Measurements from ENCODE around the gene DRGX.

Gene DRGX

GRCh38 chr10:49382226-49382625 lies 13.7 kb downstream of the DRGX start:
- DNase-seq (ENCODE audit: low read depth in 2 of 2): no peak

- DNase-seq (ENCODE audit: low read depth in 2 of 2): no peak
Measured at GRCh38 chr10:49381111-49381900, 14.6 kb downstream of the DRGX start.

GRCh38 chr10:49379596-49380410 lies 16.1 kb downstream of the DRGX start:
- no peak for DNase-seq (ENCODE audit: low read depth in 2 of 2)

- DNase-seq (ENCODE audit: low read depth in 2 of 2): no peak
Measured at GRCh38 chr10:49377256-49377655, 18.6 kb downstream of the DRGX start.

DNA sequence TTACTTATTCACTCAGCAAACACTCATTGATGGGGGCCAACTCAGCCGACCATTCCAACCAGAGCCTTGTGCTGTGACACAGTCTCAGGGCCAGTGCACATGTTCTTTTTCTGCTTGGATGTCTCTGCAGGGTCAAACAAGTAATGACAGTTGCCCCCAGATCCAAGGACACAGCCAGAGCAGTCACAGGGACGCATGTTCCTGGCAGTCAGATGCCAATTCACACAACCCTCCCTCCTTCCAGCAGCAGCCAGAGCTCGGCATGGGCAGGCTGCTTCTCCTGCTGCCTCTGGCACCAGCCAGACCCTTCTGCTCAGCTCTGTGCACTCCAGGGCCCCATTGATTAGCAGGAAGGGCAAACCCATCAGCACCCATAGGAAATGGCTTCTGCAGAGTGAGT lies 20.3 kb downstream of the DRGX start:
- no peak for DNase-seq (ENCODE audit: low read depth in 2 of 2)

- DNase-seq (ENCODE audit: low read depth in 2 of 2): no peak
Measured at GRCh38 chr10:49374740-49375139, 21.1 kb downstream of the DRGX start.

DNA sequence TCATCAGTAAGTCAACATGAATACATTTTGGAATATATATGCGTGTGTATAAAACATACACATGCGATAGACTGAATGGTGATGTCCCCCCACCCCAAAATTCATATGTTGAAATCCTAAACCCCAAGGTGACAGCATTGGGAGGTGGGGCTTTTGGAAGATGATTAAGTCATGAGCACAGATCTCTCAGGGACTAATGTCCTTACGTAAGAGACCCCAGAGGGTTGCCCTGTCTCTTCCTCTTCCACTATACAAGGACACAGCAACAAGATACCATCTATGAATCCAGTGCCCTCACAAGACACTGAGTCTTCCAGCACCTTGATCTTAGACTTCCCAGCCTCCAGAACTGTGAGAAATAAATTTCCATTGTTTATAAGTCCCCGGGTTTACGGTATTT lies 22.5 kb downstream of the DRGX start:
- DNase-seq (ENCODE audit: low read depth in 2 of 2): no peak

GRCh38 chr10:49371967-49372366 lies 23.9 kb downstream of the DRGX start:
- DNase-seq (ENCODE audit: low read depth in 2 of 2): no peak

DNA sequence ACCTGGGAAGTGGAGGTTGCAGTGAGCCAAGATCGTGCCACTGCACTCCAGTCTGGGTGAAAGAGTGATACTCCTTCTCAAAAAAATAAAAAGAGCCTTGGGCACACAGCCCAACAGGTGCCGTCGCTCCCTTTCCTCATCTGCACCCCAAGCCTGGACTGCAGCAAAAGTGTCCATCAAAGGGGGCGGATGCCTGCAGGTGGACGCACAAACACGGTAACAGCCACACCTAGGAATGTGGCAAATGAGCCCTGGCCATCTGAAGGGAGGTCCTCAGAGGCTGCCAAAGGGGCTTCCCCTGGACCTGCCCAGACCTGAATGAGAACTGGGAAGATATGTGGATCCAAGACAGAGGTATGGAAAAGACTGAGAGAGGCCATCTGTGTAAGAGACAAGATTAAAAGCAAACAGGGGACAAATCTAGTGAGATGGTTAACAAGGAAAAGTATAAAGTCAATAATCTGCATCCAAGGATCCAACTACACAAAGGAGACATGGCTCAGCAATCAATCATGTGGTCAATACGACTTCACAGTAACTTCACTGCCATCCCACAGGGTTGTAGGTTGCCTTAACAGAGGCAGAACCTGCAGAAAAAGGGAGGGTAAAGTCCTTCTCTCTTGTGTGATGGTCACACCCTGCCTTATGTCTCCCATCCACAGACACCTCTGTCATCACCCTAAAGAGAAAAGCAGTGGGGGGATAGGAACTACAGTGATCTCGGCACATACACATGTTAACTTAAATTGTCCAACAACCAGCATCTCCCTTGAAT lies 25.4 kb downstream of the DRGX start:
- no peak for DNase-seq (ENCODE audit: low read depth in 2 of 2)

DNA sequence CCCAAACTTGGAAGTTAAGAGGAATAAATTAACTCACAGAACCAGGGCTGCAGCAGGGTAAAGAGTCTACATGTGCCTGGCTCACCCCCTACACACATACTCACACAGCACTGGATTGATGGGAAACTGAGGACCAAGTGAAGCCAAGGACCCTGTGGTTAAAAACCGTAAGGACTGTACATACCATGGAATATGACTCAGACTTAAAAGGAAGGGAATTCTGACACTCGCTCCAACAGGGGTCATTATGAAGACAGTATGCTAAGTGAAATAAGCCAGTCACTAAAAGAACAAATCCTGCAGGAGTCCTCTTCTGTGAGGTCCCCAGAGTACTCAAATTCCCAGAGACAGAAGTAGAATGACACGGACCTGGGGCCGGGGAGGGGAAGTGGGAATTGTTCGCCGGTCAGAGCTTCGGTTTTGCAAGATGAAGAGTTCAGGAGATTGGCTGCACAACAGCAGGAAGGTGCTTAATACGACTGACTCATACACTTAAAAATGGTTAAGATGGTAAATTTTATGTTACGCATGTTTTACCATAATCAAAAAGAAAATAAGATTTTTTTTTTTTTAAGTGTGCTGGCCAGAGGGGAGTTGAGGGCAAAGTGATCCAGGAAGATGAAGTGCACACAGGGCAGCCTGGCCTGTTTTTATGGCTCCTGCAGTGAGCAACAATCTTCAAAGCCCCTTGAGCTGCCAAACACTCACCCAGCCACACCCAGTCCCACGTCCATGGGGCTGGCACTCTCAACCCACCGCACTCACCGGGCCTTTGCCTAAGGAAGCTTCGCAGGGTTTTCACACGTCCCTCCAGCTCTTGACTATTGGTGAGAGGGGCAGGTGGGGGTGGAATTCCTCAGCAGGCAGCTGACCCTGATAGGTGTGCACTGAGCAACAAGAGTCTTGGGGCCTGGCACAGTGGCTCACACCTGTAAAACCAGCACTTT lies 26.4 kb downstream of the DRGX start:
- no peak for DNase-seq (ENCODE audit: low read depth in 2 of 2)

GRCh38 chr10:49368256-49368655 lies 27.6 kb downstream of the DRGX start:
- no peak for DNase-seq (ENCODE audit: low read depth in 2 of 2)

DNA sequence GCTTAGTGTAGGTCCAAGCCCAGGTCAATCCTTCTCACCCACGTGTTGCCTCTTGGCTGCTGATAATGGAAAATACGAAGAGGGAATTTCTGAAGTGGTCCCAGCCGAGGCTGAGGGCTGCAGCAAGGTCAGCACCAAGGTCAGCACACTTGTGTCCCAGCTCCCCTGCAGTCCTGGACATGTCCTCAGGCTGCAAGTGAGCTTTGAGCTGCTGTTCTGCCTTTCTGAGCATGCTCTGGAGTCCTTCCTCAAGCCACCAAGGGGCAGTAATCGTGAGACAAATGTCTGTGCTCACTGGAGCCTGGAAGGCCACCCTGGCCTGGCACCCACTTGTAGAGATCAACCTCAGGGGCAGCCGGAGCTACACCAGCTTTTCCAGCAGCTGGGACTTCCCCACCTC lies 28.3 kb downstream of the DRGX start:
- DNase-seq (ENCODE audit: low read depth in 2 of 2): no peak

- no peak for DNase-seq (ENCODE audit: low read depth in 2 of 2)
Measured at GRCh38 chr10:49366460-49366859, 29.4 kb downstream of the DRGX start.

DNA sequence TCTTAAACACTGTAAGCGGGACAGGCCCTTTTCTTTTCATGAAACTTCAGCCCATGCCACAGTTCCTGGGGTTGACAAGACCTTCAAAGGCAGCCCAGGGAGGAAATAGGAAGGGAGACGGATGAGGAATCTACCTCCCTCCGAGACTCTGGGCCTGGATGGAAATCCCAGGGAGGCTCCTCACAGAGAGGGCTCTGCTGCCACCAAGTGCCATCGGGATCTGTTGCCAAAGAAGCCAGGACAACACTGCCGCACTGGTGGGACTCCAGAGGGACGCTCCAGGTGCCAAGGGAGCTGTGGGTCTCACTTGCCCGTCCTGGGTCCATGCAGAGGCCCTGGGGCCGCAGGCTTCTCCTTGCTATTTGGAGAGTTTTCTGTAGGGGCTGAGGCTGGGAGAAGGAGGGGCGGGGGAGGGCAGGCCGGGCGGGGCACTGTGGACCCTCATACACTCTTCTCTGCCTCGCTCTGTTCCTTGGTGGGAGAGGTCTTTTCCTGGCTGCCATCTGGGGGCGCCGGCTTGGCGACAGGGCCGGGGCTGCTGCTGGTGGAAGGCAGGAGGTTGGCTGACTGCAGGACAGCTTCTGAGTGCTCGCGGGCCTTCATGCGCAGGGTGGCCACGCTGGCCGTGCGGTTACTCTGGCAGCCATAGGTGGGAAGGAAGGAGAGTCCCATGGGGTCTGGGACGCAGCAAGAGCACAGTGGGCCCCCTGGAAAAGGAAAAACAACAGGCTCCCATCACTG lies 30.0 kb downstream of the DRGX start:
- DNase-seq (ENCODE audit: low read depth in 2 of 2): no peak

DNA sequence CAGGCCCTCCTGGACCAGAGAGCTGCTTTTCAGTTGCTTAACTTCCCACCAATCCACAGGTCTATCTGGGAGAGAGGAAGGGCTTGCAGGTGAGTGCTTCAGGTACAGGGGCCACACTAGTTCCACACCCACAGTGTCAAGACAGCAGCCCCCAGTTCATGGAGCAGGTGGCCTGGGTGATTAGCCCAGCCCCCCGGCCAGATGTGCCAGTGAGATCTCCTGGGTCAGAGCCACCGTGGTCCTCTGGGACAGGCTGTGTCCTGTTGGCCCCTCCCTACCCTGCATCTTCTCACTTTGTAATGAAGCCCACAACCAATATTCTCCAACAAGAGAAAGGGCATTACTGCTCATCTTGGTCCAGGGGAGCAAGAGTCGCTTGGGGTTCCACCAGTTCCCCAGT lies 30.6 kb downstream of the DRGX start:
- DNase-seq (ENCODE audit: low read depth in 2 of 2): no peak

GRCh38 chr10:49364747-49365146 lies 31.1 kb downstream of the DRGX start:
- DNase-seq (ENCODE audit: low read depth in 2 of 2): no peak

GRCh38 chr10:49364051-49364450 lies 31.8 kb downstream of the DRGX start:
- no peak for DNase-seq (ENCODE audit: low read depth in 2 of 2)

DNA sequence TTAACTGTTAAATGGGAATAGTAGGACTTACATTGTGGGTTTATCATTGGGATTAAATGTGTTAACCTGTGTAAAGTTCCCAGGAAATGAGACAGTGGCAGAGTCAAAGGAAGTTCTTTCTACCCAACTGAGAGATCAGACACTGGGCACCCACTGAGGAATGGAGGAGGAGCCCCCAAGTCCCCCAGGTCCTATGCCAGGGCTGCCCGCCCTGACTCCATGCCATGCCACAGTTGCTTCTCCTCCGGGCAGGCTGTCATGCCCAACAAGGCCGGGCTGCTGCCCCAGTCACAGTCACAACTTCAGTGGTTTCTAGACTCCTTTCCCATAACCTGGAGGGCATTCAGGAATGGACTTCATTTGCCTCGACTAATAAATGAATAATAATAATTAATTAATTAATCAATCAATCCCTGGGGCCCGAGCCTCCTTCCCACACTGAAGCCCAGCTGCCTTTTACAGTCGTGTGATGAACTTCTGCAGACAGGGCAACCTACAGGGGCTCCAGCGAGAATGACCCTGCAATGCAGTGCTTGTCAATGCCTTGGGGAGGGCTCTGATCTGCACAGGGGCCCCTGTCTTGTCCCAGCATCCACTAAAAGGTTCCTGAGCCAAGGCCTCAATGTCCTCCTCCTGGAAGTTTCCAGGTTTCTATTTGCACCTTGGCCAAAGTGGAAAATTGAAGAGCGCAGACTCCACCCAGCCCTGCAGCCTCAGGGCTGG lies 32.4 kb downstream of the DRGX start:
- no peak for DNase-seq (ENCODE audit: low read depth in 2 of 2)

DNA sequence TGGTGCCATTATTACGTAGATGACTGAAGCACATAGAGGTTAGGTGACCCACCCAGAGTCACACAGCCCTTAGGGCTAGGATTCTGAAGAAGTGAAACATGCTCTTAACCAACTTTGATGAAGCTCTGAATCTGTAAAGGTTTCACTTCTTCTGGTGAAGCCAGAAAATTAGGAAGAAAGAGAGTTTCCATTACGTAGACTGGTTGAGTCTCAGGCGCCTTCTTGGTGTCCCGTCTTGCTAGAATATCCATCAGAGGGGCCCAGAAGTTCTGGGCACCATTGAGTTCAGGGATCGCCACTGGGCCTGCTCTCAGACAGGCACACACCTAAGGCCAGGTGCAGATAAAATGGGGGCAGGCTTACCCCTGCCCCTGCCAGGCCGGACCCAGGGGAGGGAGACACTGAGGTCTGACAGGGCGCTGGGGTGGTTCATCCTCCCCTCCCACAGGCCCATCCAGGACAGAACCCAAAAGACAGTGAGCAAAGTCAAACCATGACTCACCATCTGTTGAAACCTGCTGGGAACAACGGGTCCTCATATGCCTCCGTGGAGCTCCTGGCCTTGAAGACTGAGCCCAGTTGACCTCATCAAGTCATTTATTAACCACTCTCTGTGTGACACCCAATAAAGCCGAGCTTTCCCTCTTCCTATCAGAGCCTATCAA lies 33.2 kb downstream of the DRGX start:
- DNase-seq (ENCODE audit: low read depth in 2 of 2): no peak

Data from stimulated activated CD8-positive, alpha-beta memory T cell treated with anti-CD3 and anti-CD28 coated beads, Interleukin-2, amount 100 ng/mL, for 48 hours (primary cell).